Tibial nerve (tissue), 4 donors: ENCODE data around the gene XRRA1.

Experiments used
- EP300 ChIP-seq, 2 donors: sonication (generic); formaldehyde crosslinking; IDR thresholded peaks; one replicate each; pipeline ENCODE4 v1.6.1; 2017; ENCODE audit warnings: antibody characterized with exemption in 2 of 2, mild to moderate bottlenecking in 1 of 2
- POLR2A ChIP-seq, 2 donors: fragments of 450-650 bp; IDR thresholded peaks; one replicate each; pipeline ENCODE4 v1.6.1; 2017; ENCODE audit warnings: antibody characterized with exemption in 2 of 2, mild to moderate bottlenecking in 2 of 2, moderate library complexity in 2 of 2
- TF ChIP-seq, protein P1 (sequence below), 5 experiments: fragments of 200-600 bp in 3 of 5; fragments of 450-650 bp in 2 of 5; sonication (generic) in 3 of 5; IDR thresholded peaks; one replicate each; pipeline ENCODE4 v1.5.1; 2016 to 2019; ENCODE audit warnings: antibody characterized with exemption in 5 of 5, mild to moderate bottlenecking in 3 of 5, moderate library complexity in 2 of 5

DNA sequence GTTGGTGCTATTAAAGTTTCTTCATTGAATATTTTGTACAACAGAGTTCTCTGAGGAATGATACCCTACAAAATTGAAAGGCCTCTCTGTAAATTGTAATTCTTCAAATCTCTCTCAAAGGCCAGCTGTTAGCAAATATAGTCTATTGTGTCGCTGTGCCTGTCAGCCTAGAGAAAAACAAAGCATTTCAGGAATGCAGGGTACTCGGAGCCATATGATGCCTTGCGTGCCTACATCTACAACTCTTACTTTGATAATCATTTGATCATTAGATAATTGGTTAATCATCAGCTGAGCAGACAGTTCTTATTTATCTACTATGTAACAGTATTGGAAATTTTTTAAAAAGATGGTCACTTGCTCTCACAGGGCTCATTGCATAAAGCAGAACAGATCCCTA, 132.9 kb downstream of the XRRA1 start:
- TF ChIP-seq, protein P1, sequence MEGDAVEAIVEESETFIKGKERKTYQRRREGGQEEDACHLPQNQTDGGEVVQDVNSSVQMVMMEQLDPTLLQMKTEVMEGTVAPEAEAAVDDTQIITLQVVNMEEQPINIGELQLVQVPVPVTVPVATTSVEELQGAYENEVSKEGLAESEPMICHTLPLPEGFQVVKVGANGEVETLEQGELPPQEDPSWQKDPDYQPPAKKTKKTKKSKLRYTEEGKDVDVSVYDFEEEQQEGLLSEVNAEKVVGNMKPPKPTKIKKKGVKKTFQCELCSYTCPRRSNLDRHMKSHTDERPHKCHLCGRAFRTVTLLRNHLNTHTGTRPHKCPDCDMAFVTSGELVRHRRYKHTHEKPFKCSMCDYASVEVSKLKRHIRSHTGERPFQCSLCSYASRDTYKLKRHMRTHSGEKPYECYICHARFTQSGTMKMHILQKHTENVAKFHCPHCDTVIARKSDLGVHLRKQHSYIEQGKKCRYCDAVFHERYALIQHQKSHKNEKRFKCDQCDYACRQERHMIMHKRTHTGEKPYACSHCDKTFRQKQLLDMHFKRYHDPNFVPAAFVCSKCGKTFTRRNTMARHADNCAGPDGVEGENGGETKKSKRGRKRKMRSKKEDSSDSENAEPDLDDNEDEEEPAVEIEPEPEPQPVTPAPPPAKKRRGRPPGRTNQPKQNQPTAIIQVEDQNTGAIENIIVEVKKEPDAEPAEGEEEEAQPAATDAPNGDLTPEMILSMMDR (IDR thresholded peaks at IDR 0.05) = no peak
- TF ChIP-seq POLR2A (IDR thresholded peaks at IDR 0.05) = no peak
- TF ChIP-seq EP300 (IDR thresholded peaks at IDR 0.05) = no peak
